Regular cardiac myocyte (primary cell): Measurements from ENCODE around the gene IGF2BP2. TPM values are rescaled to one million over a fixed set of nuclear protein-coding genes. Genes with fewer than 3 reads are reported as not detected.

ENCODE experiments used
- total RNA-seq: library from RNA; depleted of rRNA; stranded (reverse); fragments of >200 nt; gene quantifications from 2 replicates; pipeline ENCODE4 v1.2.3, GENCODE V29; 2014

IGF2BP2 gene
- 28.6 and 36.1 TPM in 2 replicates for total RNA-seq

GRCh38 chr3:185825006-185825638, at the start of gene IGF2BP2:
Gene IGF2BP2 (minus strand): TSS chr3:185825042. CDS start chr3:185824960, 82 bp downstream.

Other genes with a start within 250 kb of the IGF2BP2 start
- gene SENP2, start 238.7 kb downstream of the IGF2BP2 start, total RNA-seq, result 48.5 and 48.7 TPM in 2 replicates
- 95.0 and 234 TPM in 2 replicates for gene TRA2B, start 113.0 kb upstream of the IGF2BP2 start, total RNA-seq